HCT116 (cell line): ENCODE data around the gene BDNF.

ENCODE experiments used
- CTCF ChIP-seq, 3 experiments: fragments of 200-600 bp in 1 of 3; sonication (generic) in 1 of 3; IDR thresholded peaks in 2 of 3; conservative IDR thresholded peaks in 1 of 3; 2 replicates each; pipeline ENCODE4 v1.5.1; 2012 to 2017; ENCODE audit warnings: low read depth in 2 of 3, low read length in 2 of 3, antibody characterized with exemption in 1 of 3, borderline replicate concordance in 1 of 3, control low read depth in 1 of 3, mild to moderate bottlenecking in 1 of 3, mixed read lengths in 1 of 3, mixed run types in 1 of 3, moderate library complexity in 1 of 3; ENCODE audit not compliant: insufficient read depth in 1 of 3
- EGR1 ChIP-seq: IDR thresholded peaks from 2 replicates; pipeline ENCODE4 v1.6.1; 2012; ENCODE audit warnings: low read depth
- EZH2phosphoT487 ChIP-seq: fragments of 200-600 bp; IDR thresholded peaks from 2 replicates; pipeline ENCODE4 v1.6.1; 2018; ENCODE audit warnings: antibody characterized with exemption, borderline replicate concordance
- MAX ChIP-seq: IDR thresholded peaks from 2 replicates; pipeline ENCODE4 v1.6.1; 2012
- POLR2A ChIP-seq: IDR thresholded peaks from 2 replicates; pipeline ENCODE4 v1.7.0; 2011; ENCODE audit warnings: borderline replicate concordance; ENCODE audit not compliant: insufficient read depth, insufficient read length; ENCODE audit errors: extremely low read depth
- POLR2AphosphoS5 ChIP-seq: IDR thresholded peaks from 2 replicates; pipeline ENCODE4 v1.6.1; 2011; ENCODE audit warnings: mild to moderate bottlenecking, low read depth, low read length, moderate library complexity
- RAD21 ChIP-seq: IDR thresholded peaks from 2 replicates; pipeline ENCODE4 v1.6.1; 2012; ENCODE audit warnings: low read depth, mild to moderate bottlenecking
- REST ChIP-seq: IDR thresholded peaks from 2 replicates; pipeline ENCODE4 v1.6.1; 2012; ENCODE audit warnings: low read depth

GRCh38 chr11:27679136-27680015 is 20.9 kb downstream of the BDNF start:
- TF ChIP-seq CTCF (IDR thresholded peaks at IDR 0.05 in 2 of 3, conservative IDR thresholded peaks at IDR 0.05 in 1 of 3; ENCODE audit: borderline replicate concordance in 1 of 3, insufficient read depth in 1 of 3, low read depth in 2 of 3, low read length in 2 of 3) (no peak), POLR2A (no peak), EGR1 (no peak), MAX (no peak), RAD21 (no peak), POLR2AphosphoS5 (no peak), EZH2phosphoT487 (no peak), REST (no peak)
